ENCODE measurements around the gene LRRC74A. TPM values are rescaled to one million over a fixed set of nuclear protein-coding genes. Genes with fewer than 3 reads are reported as not detected.

Gene LRRC74A
- total and polyA plus RNA-seq, 10 of the 15 experiments (the other 5 are each of a cell fraction or from before 2014, with no cell fraction given) = not detected

DNA sequence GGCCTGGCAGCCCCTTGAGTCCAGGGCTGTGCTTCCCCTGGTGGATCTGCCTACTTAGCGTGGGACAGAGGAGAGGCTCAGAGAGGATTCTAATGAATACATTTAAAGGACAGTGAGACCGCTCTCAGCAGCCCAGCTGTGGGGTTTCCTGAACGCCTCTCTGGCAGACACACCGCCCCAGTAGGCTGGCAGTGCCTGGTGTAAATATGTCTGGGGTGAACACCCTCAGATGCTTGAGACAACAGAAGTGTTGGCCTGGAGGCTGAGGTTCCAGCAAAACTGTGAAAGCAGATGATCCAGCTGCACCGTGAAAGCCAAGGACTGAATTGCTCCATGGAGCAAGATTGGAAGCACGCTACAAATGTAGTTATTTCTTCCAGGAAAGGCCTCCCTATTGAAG, 55.1 kb downstream of the LRRC74A start:
- 57% methylated on average over 6 of the region's 6 CpGs for WGBS (ENCODE audit: insufficient coverage, insufficient replicate concordance, low lambda C conversion rate, missing lambda C conversion rate)
- RAD21 ChIA-PET (ENCODE audit: unreplicated experiment) = interaction anchor here (0.7 to 0.9 kb wide), 2 partner anchors 187 to 189 kb away, joined by 3 to 5 read pairs; no protein-coding TSS in a partner anchor
- no peak for TF ChIP-seq PML (IDR thresholded peaks at IDR 0.05; ENCODE audit: low read length)
- TF ChIP-seq RELA (IDR thresholded peaks at IDR 0.05; ENCODE audit: borderline replicate concordance, partially characterized antibody) = no peak
- TF ChIP-seq, protein P1, sequence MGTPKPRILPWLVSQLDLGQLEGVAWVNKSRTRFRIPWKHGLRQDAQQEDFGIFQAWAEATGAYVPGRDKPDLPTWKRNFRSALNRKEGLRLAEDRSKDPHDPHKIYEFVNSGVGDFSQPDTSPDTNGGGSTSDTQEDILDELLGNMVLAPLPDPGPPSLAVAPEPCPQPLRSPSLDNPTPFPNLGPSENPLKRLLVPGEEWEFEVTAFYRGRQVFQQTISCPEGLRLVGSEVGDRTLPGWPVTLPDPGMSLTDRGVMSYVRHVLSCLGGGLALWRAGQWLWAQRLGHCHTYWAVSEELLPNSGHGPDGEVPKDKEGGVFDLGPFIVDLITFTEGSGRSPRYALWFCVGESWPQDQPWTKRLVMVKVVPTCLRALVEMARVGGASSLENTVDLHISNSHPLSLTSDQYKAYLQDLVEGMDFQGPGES (IDR thresholded peaks at IDR 0.05) = no peak
- no peak for TF ChIP-seq NFYB (IDR thresholded peaks at IDR 0.05; ENCODE audit: insufficient read depth, low read depth, low read length)
- TF ChIP-seq JUND (IDR thresholded peaks at IDR 0.05; ENCODE audit: low read depth, low read length) = no peak
- no peak for TF ChIP-seq EGR1 (IDR thresholded peaks at IDR 0.05; ENCODE audit: borderline replicate concordance in 1 of 2, low read depth in 2 of 2, low read length in 2 of 2)
- TF ChIP-seq TCF12 (IDR thresholded peaks at IDR 0.05; ENCODE audit: low read depth, low read length) = no peak
- no peak for TF ChIP-seq ZNF622 (IDR thresholded peaks at IDR 0.05)
- no peak for TF ChIP-seq TARDBP (IDR thresholded peaks at IDR 0.05; ENCODE audit: borderline replicate concordance)
- TF ChIP-seq IRF4 (IDR thresholded peaks at IDR 0.05; ENCODE audit: low read depth, low read length) = no peak
- no peak for TF ChIP-seq MXI1 (IDR thresholded peaks at IDR 0.05; ENCODE audit: low read depth, low read length)
- no peak for TF ChIP-seq STAT3 (IDR thresholded peaks at IDR 0.05; ENCODE audit: low read depth, low read length)
- TF ChIP-seq, protein P2, sequence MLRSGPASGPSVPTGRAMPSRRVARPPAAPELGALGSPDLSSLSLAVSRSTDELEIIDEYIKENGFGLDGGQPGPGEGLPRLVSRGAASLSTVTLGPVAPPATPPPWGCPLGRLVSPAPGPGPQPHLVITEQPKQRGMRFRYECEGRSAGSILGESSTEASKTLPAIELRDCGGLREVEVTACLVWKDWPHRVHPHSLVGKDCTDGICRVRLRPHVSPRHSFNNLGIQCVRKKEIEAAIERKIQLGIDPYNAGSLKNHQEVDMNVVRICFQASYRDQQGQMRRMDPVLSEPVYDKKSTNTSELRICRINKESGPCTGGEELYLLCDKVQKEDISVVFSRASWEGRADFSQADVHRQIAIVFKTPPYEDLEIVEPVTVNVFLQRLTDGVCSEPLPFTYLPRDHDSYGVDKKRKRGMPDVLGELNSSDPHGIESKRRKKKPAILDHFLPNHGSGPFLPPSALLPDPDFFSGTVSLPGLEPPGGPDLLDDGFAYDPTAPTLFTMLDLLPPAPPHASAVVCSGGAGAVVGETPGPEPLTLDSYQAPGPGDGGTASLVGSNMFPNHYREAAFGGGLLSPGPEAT (IDR thresholded peaks at IDR 0.05; ENCODE audit: low read depth) = no peak

More for the DNA sequence above, 55.1 kb downstream of the LRRC74A start:
- Histone ChIP-seq H2AFZ (ENCODE audit: control insufficient read depth, low read depth, low read length) (no peak overlapping the region), H3K36me3 (ENCODE audit: control insufficient read depth in 2 of 2, insufficient read depth in 2 of 2, low read length in 1 of 2) (no peaks in the 10 kb centered on the region), H3K9me3 (replicated peaks; ENCODE audit: control insufficient read depth, insufficient read depth, low read length) (no peaks in the 10 kb centered on the region), H3K4me1 (ENCODE audit: control insufficient read depth, insufficient read depth, low read length) (no peaks in the 10 kb centered on the region), H3K4me2 (ENCODE audit: control insufficient read depth, insufficient read depth) (no peak overlapping the region), H3K79me2 (ENCODE audit: control insufficient read depth, insufficient read depth, low read length) (no peaks in the 10 kb centered on the region), H3K9ac (ENCODE audit: control insufficient read depth, insufficient read depth, low read length) (no peak overlapping the region), H4K20me1 (ENCODE audit: control insufficient read depth, insufficient read depth) (no peaks in the 10 kb centered on the region), H3K4me3 (no peak overlapping the region), H3K27me3 (replicated peaks in 1 of 2; ENCODE audit: control insufficient read depth in 2 of 2, insufficient read depth in 2 of 2, low read length in 1 of 2) (peaks cover 2 to 3% of the 10 kb centered on the region in 2 experiments; a peak in 2 of 4 replicates), H3K27ac (ENCODE audit: control insufficient read depth, insufficient read depth) (no peak overlapping the region)
- FAIRE-seq (no peak), ATAC-seq (no peak), DNase-seq (ENCODE audit: low read depth, low spot score) (no peak)
- ChIA-PET POLR2A (no interaction called here), CTCF (interaction anchor here (1.1 to 3.3 kb wide), 6 partner anchors 9 to 189 kb away, joined by 3 to 11 read pairs (median 6); no protein-coding TSS in a partner anchor), SMC1A (ENCODE audit: uncharacterized antibody, unreplicated experiment) (interaction anchor here (1.4 to 4.3 kb wide), 3 partner anchors 9 to 189 kb away, joined by 3 to 30 read pairs (median 4); no protein-coding TSS in a partner anchor)
- intact Hi-C loops (cut with micrococcal nuclease; ENCODE audit: unreplicated experiment) (no loop called here), in situ Hi-C loops (cut with MboI) (loop anchor here (10.0 kb wide), 1 partner anchor 183 kb away; no protein-coding TSS in a partner anchor)
- BruUV-seq (replicated peaks) = no TSS peak
